NB4 (cell line): Measurements from ENCODE around the gene NECTIN3.

Experiments used
- DNase-seq: peaks from one replicate; pipeline ENCODE4 v3.0.0; 2010; ENCODE audit warnings: low read depth
- H3K4me3 ChIP-seq: one replicate; pipeline ENCODE4 v1.5.1; 2011; ENCODE audit warnings: mild to moderate bottlenecking, low read depth, low read length, moderate library complexity
- CTCF ChIP-seq: IDR thresholded peaks from one replicate; pipeline ENCODE4 v1.5.1; 2012; ENCODE audit warnings: low read depth, low read length
- MAX ChIP-seq: IDR thresholded peaks from 2 replicates; pipeline ENCODE4 v1.6.1; 2011; ENCODE audit warnings: low read depth, low read length
- MYC ChIP-seq: IDR thresholded peaks from 2 replicates; pipeline ENCODE4 v1.6.1; 2011; ENCODE audit warnings: low read depth, low read length
- POLR2A ChIP-seq: IDR thresholded peaks from 2 replicates; pipeline ENCODE4 v1.6.1; 2011; ENCODE audit warnings: mild to moderate bottlenecking; ENCODE audit not compliant: insufficient read length; ENCODE audit errors: extremely low read depth

Gene NECTIN3

GRCh38 chr3:111112913-111113312 lies 41.3 kb downstream of the NECTIN3 start:
- DNase-seq, result no peak

GRCh38 chr3:111128884-111129283 lies 57.3 kb downstream of the NECTIN3 start:
- no peak for DNase-seq
- TF ChIP-seq POLR2A, result no peak
- TF ChIP-seq MYC, result no peak
- TF ChIP-seq MAX, result no peak
- TF ChIP-seq CTCF, result no peak
- no peak overlapping the region for H3K4me3 ChIP-seq

More at GRCh38 chr3:111112913-111113312, 41.3 kb downstream of the NECTIN3 start:
- H3K4me3 ChIP-seq, result no peak overlapping the region
- TF ChIP-seq CTCF (no peak), MYC (no peak), MAX (no peak)

- no peak overlapping the region for H3K4me3 ChIP-seq
- no peak for TF ChIP-seq CTCF
- DNase-seq, result no peak
Measured at GRCh38 chr3:111130827-111131226, 59.2 kb downstream of the NECTIN3 start.

GRCh38 chr3:111134302-111134701 lies 62.7 kb downstream of the NECTIN3 start:
- no peak for DNase-seq
- H3K4me3 ChIP-seq, result no peak overlapping the region
- TF ChIP-seq POLR2A, result no peak
- TF ChIP-seq MYC, result no peak
- TF ChIP-seq CTCF, result no peak
- no peak for TF ChIP-seq MAX

- no peak for DNase-seq
- TF ChIP-seq MAX (no peak), MYC (no peak), CTCF (no peak), POLR2A (no peak)
- H3K4me3 ChIP-seq, result no peak overlapping the region
Measured at GRCh38 chr3:111151438-111151837, 79.8 kb downstream of the NECTIN3 start.

- DNase-seq, result no peak
- no peak overlapping the region for H3K4me3 ChIP-seq
- no peak for TF ChIP-seq CTCF
- no peak for TF ChIP-seq MYC
- TF ChIP-seq POLR2A, result no peak
- no peak for TF ChIP-seq MAX
Measured at GRCh38 chr3:111152496-111152895, 80.9 kb downstream of the NECTIN3 start.
